NCI-H1092 treated with DMSO at 0.1 percent for 48 hours (cell line): ENCODE data around the gene BAX.
"Not testable (repeated sequence)": the region's sequence is repeated elsewhere in the genome, so short reads cannot be mapped to it uniquely, and the experiment has no call there.

ENCODE experiments used
- DNase-seq: peaks from one replicate; lab custom pipeline; 2025; lab: John Stamatoyannopoulos, UW

Gene BAX

DNA sequence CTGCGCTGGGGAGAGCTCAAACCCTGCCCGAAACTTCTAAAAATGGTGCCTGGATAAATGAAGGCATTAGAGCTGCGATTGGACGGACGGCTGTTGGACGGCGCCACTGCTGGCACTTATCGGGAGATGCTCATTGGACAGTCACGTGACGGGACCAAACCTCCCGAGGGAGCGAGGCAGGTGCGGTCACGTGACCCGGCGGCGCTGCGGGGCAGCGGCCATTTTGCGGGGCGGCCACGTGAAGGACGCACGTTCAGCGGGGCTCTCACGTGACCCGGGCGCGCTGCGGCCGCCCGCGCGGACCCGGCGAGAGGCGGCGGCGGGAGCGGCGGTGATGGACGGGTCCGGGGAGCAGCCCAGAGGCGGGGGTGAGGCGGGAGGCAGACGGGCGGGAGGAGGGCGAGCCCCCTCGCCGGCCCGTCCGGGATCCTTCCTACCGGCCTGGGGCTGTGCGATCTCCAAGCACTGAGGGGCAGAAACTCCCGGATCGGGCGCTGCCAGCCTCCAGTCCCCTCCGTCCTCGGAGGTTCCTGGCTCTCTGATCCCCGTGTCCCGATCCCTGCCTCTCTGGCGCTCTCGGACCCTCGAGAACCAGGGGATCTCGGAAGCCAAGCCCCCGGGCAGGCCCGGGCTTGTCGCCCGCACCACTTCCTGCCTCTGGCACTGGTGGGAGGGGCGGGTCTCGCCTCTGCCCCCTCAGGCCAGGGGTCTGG is at the start of gene BAX:
Gene BAX, plus strand, starts transcription at position 281 of the 713 bp plus-strand sequence. Its CDS starts 54 bp downstream, at position 335.
- peak; percentile 90 for DNase-seq

- DNase-seq, result no peak
These were observed 49.0 kb upstream of the BAX start for GRCh38 chr19:48905664-48906063.

DNA sequence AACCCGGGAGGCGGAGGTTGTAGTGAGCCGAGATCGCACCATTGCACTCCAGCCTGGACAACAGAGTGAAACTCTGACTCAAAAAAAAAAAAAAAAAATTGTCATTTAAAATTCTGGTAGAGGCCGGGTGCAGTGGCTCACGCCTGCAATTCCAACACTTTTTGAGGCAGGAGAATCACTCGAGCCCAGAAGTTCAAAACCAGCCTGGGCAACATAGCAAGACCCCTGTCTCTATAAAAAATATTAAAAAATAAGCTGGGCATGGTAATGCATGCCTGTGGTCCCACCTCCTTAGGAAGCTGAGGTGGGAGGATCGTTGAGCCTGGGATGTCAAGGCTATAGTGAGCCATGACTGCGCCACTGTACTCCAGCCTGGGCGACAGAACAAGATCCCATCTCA is 48.4 kb upstream of the BAX start:
- DNase-seq, result no peak

DNA sequence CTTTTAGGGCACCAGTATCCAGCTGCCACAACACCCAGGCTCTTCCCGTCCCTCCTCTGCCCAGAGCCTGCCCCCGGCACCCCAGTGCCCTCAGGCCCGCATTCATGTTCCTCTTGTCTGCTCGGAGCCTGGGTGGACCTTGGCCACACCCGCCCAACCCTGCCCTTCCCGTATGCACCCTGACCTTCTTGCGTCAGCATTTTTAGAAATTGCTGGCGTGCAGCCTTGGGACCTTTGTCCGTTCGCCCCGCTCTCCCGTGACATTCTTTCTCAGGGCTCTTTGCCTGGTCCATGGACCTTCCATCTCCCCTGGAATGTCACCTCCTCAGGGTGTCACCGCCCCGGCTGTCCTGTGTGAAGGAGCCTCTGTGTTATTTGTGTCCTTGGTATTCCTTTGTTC is 47.0 kb upstream of the BAX start:
- no peak for DNase-seq

GRCh38 chr19:48909424-48910077 is 45.1 kb upstream of the BAX start:
- not testable (repeated sequence) for DNase-seq

- DNase-seq, result no peak
These were observed 43.9 kb upstream of the BAX start for GRCh38 chr19:48910803-48911202.

DNA sequence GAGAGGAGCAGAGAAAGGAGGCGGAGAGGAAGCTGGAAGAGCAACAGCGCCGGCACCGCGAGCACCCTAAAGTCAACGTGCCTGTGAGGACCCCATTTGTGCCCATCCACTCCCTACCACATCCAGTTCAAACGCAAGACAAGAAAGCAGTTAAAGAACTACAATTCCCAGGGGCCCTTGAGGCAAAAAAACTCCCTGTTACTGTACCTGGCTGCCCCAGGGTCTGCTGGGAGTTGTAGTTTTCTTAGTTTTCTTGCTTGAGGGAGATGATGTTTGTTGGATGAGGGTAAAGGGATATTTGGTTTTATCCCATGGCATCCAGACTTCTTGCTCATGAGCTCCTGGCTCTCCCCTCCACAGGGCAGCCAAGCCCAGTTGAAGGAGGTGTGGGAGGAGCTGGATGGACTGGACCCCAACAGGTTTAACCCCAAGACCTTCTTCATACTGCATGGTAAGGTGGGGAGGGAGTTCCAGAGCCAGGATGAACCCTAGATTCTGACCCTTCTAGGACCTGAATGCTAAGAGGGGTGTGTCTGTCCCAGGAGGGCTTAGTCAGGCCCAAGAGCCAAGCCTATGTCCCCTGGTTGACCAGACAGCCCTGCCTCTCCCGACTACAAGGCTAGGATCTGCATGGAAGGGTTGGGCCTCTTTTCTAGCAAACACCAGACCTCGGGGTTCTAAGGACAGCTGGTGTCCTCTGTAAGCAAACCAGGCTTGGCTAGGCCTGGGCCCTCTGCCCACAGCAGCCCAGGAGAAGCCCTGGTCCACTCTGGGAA is 41.4 kb upstream of the BAX start:
- no peak for DNase-seq

DNA sequence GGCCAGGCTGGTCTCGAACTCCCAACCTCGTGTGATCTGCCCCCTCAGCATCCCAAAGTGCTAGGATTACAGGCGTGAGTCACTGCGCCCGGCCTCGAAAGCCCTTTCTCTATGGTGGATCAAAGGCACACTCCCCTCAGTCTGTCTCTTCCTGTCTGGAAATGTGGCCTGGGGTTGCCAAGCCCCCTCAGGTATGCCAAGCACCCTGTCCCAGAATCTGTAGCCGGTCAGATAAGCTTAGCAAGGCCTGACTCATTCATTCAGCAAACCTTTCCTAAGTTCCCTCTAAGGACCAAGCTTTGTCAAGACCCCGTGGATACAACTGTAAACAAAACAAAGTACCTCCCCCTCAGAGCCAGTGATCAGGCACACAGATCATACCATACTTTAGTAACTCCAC is 40.5 kb upstream of the BAX start:
- no peak for DNase-seq

- DNase-seq, result no peak
These were observed 38.9 kb upstream of the BAX start for GRCh38 chr19:48915757-48916156.

- no peak for DNase-seq
These were observed 36.6 kb upstream of the BAX start for GRCh38 chr19:48918071-48918470.

DNA sequence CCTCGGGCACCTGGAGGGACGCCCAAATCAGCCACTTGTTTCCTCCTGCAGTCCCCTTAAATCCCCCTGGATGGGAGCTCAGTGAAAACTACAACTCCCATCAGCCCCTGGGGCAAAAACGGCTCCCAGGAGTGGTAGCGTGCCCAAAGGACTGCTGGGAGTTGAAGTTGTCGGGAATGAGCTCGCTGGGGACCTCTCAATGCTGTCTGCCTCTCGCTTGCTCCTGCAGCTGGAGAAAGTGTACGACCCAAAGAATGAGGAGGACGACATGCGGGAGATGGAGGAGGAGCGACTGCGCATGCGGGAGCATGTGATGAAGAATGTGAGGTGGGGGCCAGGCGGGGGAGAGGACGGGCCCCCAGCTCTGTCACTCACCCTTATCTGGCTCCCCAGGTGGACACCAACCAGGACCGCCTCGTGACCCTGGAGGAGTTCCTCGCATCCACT is 35.9 kb upstream of the BAX start:
- DNase-seq, result no peak

- DNase-seq, result not testable (repeated sequence)
These were observed 35.4 kb upstream of the BAX start for GRCh38 chr19:48919271-48919670.

GRCh38 chr19:48920949-48921348 is 33.7 kb upstream of the BAX start:
- DNase-seq, result no peak

- DNase-seq, result no peak
These were observed 32.8 kb upstream of the BAX start for GRCh38 chr19:48921721-48922500.

GRCh38 chr19:48922548-48923490 is 31.9 kb upstream of the BAX start:
- no peak for DNase-seq

- DNase-seq, result no peak
These were observed 29.3 kb upstream of the BAX start for GRCh38 chr19:48925240-48925843.

- not testable (repeated sequence) for DNase-seq
These were observed 28.8 kb upstream of the BAX start for GRCh38 chr19:48925890-48926289.

GRCh38 chr19:48926909-48927308 is 27.8 kb upstream of the BAX start:
- DNase-seq, result no peak

DNA sequence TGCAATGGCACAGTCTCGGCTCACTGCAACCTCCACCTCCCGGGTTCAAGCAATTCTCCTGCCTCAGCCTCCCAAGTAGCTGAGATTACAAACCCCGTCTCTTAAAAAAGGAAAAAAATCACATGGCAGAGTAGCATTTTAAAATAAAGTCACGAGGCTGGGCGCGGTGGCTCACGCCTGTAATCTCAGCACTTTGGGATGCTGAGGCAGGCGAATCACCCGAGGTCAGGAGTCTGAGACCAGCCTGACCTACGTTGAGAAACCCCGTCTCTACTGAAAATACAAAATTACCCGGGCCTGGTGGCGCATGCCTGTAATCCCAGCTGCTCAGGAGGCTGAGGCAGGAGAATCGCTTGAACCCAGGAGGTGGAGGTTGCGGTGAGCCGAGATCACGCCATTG is 27.0 kb upstream of the BAX start:
- DNase-seq, result not testable (repeated sequence)
